Stimulated activated CD4-positive, alpha-beta T cell treated with anti-CD3 and anti-CD28 coated beads, Interleukin-4, amount 100 ng/mL, for 48 hours (primary cell): ENCODE results near the gene EPPIN.
"Not testable (repeated sequence)": the region's sequence is repeated elsewhere in the genome, so short reads cannot be mapped to it uniquely, and the experiment has no call there.

Experiments
- DNase-seq, 2 donors: peaks; one replicate each; pipeline ENCODE4 v3.0.0-alpha.2; 2020; ENCODE audit warnings: low read depth in 2 of 2

EPPIN gene

DNA sequence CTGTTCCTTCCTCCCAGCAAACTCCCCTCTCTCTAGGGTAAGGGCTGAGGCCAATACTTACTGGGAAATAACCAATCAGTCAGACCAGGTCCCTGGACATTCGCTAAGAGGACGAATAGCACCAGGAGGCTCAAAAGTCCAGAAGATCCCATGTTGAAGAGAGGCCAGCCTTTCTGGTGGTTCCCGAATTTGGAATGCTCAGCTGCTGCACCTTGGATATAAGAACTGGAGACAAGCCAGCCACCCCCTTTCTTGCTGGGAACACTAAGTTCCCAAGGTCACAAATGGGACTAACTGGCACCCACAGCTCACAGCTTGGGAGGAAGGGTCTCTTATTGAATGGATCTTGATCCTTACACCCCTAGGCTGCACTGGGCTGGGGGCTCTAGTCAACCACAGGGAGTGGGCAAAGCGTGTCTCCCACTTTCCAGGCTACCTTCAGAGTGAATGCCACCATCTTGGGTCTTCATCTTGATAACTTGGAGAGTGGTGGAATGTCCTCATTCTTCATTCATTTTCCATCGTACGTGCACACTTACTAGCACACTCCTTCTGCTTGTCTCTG, at the start of gene EPPIN:
Gene EPPIN (minus strand): TSS at position 196 of the 565 bp plus-strand sequence. CDS start 44 bp downstream, at position 152.
- no peak for DNase-seq

GRCh38 chr20:45595235-45595634, 48.0 kb upstream of the EPPIN start:
- DNase-seq = no peak

- DNase-seq = no peak
These were observed 46.3 kb upstream of the EPPIN start for GRCh38 chr20:45593498-45593897.

- peak in 1 of 2 donors; percentile 18 for DNase-seq
These were observed 45.5 kb upstream of the EPPIN start for GRCh38 chr20:45592574-45593189.

DNA sequence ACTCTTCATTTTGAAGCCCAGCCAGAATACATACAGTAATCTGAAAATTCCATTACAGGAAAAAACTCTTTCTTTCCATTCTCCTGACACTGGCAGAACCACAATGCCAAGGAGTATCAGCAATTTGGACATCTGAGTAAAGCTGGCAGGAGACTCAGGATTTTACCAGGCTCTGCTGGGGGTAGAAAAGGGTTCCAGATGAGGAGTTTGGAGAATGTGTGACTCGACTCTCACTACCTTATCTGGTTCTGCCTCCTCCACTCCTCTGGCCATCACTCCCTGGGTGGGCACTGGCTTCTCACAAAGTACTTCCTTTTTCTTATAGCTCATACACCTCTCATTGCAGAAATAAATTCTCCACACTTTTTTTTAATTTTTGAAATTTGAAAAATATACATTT, 42.5 kb upstream of the EPPIN start:
- DNase-seq = no peak

DNA sequence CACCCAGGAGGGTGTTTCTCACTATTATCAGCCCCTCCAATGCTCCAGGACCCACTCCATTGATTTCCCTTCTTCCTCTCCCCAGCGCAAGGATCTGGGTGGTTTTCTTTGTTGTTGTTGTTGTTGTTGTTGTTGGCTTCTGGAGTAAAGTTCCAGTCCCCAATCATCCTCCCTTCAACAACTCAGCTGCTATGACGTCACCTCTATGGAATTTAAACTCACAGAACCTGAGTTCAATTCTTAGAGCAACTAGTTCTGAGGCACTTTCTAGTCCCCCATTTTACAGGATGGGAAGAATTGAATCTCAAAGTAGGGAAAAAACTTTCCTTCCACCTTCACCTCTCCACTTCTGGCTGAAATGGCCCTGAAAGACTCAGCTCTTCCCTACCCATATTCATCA, 41.6 kb upstream of the EPPIN start:
- no peak for DNase-seq

GRCh38 chr20:45585986-45586385, 38.8 kb upstream of the EPPIN start:
- not testable (repeated sequence) for DNase-seq

GRCh38 chr20:45584294-45584693, 37.1 kb upstream of the EPPIN start:
- DNase-seq = not testable (repeated sequence)

DNA sequence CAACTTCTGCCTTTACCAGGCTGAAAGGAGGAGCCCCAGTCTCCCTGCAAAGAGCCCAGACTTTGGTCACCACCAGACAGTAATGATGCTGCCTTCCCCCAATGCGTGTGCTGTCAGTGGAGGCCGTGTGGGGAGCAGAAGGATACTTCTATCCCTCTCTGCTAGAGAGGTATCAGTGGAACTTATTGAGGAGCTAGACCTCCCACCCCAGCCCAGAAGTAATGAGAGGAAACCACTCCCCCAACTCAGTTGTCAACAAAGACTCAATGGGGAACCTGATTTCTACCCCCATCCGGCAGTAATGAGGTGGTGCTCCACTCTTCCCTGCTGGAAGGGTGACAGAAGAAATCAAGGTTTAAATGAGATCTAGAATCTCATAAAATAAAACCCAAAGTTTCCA, 36.3 kb upstream of the EPPIN start:
- no peak for DNase-seq

GRCh38 chr20:45581702-45582101, 34.5 kb upstream of the EPPIN start:
- no peak for DNase-seq

DNA sequence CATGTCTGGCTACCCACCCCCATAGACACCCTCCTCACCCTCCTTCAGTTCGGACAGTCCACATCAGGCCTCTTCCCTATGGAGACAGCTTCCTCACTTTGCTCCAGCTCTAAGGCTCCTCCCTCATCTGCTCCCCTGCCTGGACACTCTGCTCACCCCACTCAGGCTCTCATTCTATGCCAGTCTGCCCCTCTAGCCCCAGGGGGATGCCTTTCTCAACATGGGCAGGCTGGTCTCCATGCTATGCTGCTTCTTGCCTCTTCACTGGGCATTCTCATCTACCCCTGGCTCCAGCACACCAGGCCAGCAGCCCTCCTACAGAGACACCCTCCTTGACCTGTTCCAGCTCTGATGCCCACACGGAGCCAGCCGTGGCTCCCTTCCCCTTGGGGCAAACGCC, 32.0 kb upstream of the EPPIN start, which contains the start of gene WFDC8:
Gene WFDC8 (minus strand): TSS at position 101 of the 400 bp plus-strand sequence. CDS start 37 bp downstream, at position 64.
- no peak for DNase-seq

DNA sequence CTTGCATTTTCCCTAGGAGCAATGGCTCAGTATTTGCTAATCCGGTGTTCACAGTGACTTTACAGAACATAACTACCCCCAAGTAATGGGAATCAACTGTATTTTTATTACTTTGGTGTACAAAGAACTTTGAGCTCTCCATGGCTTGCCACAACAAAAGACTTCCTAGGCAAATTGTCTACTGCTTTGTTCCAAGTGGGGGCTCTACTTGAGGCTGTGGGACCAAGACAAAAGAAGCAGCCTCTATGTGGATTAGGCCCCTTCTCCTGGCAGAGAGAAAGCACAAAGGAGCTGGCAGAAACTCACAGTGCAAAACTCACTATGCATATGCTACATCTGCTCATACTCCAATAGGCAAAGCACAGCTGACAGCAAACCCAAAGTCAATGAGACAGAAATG, 31.0 kb upstream of the EPPIN start:
- DNase-seq = no peak

DNA sequence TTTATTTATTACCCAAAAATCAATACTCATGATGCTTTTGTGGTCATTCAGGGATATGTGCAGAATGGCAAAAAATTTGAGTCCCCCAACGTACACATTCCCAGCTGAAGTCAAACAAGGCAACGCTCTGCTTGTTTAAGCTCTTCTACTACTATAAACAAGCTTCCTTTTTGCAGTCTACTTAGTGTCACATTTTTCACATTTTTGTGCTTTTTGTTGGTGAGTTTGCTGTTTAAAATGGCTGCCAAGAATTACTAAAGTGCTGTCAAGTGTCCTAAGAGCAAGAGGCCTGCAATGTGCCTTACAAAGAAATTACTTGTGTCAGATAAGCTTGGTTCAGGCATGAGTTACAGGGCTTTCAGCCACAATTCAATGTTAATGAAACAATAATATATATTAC, 29.8 kb upstream of the EPPIN start:
- DNase-seq = no peak

DNA sequence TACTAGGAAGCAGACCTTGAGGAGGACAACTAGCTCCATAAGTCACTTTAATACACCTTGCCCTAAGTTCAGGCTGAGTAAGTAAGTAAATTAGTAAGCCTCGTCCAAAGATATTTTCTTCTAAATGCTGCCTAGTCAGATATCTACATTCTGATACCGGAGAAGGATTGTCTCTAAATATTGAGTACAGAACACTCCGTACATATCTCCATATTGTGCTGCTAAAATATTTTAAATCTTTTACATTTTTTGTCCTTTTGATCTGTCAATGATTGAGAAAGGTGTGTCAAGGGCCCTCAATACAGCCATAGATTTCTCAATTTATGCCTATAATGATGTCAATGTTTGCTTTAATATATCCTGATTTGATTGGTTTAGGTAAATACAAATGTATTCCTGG, 28.7 kb upstream of the EPPIN start:
- DNase-seq = no peak

- not testable (repeated sequence) for DNase-seq
These were observed 22.4 kb upstream of the EPPIN start for GRCh38 chr20:45569650-45570049.

GRCh38 chr20:45564760-45565276, 17.6 kb upstream of the EPPIN start:
- no peak for DNase-seq

DNA sequence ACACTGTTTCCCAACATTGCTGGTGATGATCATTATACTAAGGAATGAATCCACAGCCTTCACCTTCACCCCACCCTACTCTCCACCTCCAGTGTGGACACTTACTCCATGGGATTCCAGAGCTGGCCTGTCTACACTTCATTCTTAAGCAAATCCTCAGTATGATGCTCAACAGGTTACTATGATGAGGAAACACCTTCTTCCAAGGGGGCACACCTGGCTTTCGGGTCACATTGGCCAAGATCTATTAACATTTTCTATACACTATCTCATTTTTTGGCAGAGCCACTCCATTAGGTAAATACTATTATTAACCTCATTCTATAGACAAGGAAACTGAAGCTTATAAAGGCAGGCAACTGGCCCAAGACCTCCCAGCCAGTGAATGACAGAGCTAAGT, 8.0 kb upstream of the EPPIN start:
- no peak for DNase-seq

GRCh38 chr20:45552456-45552855, 5.3 kb upstream of the EPPIN start:
- no peak for DNase-seq

- DNase-seq = no peak
These were observed 3.6 kb upstream of the EPPIN start for GRCh38 chr20:45550765-45551164.

GRCh38 chr20:45548410-45548809, 1.2 kb upstream of the EPPIN start:
- DNase-seq = no peak

DNA sequence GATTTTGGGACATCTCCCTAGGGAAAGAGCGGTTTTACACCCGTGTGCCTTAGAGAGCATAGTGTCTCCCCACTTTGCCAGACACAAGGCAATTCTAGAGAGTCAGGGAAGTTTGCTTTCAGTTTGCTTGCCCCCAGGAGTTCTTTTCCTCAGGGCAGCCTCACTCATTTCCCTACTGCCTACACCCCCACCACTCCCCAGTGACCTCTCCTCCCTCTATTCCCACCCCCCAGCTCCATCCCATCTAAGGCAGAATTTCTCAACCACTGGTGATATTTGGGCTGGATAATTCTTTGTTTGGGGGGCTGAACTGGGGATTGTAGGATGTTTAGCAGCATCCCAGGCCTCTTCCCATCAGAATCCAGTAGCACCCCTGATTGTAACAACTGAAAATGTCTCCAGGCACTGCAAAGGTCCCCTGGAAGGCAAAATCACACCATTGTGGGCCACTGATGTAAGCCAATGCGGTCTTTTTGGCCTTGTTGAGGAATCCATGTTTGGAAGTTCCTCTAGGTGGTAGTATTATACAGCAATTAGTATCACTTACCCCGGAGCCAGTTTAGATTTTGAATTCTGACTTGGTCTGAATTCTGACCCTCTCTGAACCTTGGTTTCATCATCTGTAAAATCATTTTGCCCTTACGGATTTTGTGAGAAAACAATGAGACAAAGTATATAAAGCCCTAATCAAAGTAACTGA, 1.3 kb downstream of the EPPIN start:
- DNase-seq = no peak

DNA sequence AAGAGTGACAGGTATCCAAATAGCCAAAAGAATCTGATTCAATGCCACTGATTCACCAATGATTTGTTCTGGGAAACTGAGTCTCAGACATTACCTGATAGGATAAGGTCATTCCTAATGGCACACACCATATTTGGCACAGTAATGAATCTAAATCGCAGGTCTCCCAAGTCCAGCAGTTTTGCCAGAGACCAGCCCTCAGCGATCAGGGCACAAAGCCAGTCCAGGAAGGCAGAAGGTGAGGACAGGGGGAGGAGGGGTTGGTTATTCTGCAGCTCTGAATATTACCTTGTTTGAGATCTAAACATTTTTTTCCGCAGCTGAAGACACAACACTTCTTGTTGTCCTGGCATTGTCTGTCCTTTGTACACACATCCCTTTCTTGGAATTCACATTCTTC, 1.9 kb downstream of the EPPIN start:
- no peak for DNase-seq

GRCh38 chr20:45539382-45539781, 7.8 kb downstream of the EPPIN start, which contains the start of gene WFDC6:
Gene WFDC6 (minus strand): TSS chr20:45539482. CDS start chr20:45539407, 75 bp downstream.
- DNase-seq = no peak
